Hepatocyte (in vitro differentiated cells): ENCODE measurements around the gene OR2F2. TPM values are rescaled to one million over a fixed set of nuclear protein-coding genes. Genes with fewer than 3 reads are reported as not detected.

Experiments
- DNase-seq: peaks from one replicate; pipeline ENCODE4 v3.0.0-alpha.2; 2016; ENCODE audit warnings: low spot score
- H2AFZ ChIP-seq: fragments of 200-600 bp; sonication (generic); 2 replicates; pipeline ENCODE4 v1.6.0; 2016; ENCODE audit warnings: antibody characterized with exemption, mild to moderate bottlenecking
- H3K27ac ChIP-seq: fragments of 200-600 bp; sonication (generic); 2 replicates; pipeline ENCODE4 v1.5.1; 2016; ENCODE audit warnings: mild to moderate bottlenecking
- H3K27me3 ChIP-seq: fragments of 200-600 bp; sonication (generic); 2 replicates; pipeline ENCODE4 v1.6.1; 2016
- H3K36me3 ChIP-seq: fragments of 200-600 bp; sonication (generic); replicated peaks from 2 replicates; pipeline ENCODE4 v1.5.1; 2016; ENCODE audit warnings: low read depth; ENCODE audit not compliant: insufficient read depth
- H3K4me1 ChIP-seq: fragments of 200-600 bp; sonication (generic); 2 replicates; pipeline ENCODE4 v1.5.1; 2016; ENCODE audit warnings: mild to moderate bottlenecking, moderate library complexity; ENCODE audit not compliant: insufficient read depth
- H3K4me2 ChIP-seq: fragments of 200-600 bp; sonication (generic); 2 replicates; pipeline ENCODE4 v1.6.0; 2016
- H3K4me3 ChIP-seq: fragments of 200-600 bp; sonication (generic); 2 replicates; pipeline ENCODE4 v1.5.1; 2016; ENCODE audit warnings: mild to moderate bottlenecking
- H3K79me2 ChIP-seq: fragments of 200-600 bp; sonication (generic); 2 replicates; pipeline ENCODE4 v1.6.0; 2017; ENCODE audit warnings: mild to moderate bottlenecking
- H3K9me2 ChIP-seq: fragments of 200-600 bp; sonication (generic); replicated peaks from 2 replicates; pipeline ENCODE4 v1.6.0; 2017; ENCODE audit warnings: mild to moderate bottlenecking; ENCODE audit not compliant: insufficient read depth
- H3K9me3 ChIP-seq: fragments of 200-600 bp; sonication (generic); 2 replicates; pipeline ENCODE4 v1.5.1; 2016; ENCODE audit warnings: low read depth, mild to moderate bottlenecking
- H4K20me1 ChIP-seq: fragments of 200-600 bp; sonication (generic); 2 replicates; pipeline ENCODE4 v1.6.0; 2016; ENCODE audit warnings: mild to moderate bottlenecking; ENCODE audit not compliant: insufficient read depth, poor library complexity, severe bottlenecking
- EZH2 ChIP-seq: fragments of 200-600 bp; sonication (generic); IDR thresholded peaks from 2 replicates; pipeline ENCODE4 v1.6.1; 2016; ENCODE audit warnings: antibody characterized with exemption, mild to moderate bottlenecking, borderline replicate concordance
- EZH2phosphoT487 ChIP-seq: fragments of 200-600 bp; sonication (generic); IDR thresholded peaks from one replicate; pipeline ENCODE4 v1.6.1; 2018; ENCODE audit warnings: antibody characterized with exemption, mild to moderate bottlenecking, low read depth, moderate library complexity; ENCODE audit not compliant: unreplicated experiment, severe bottlenecking
- WGBS: methylation state at CpG from one replicate; pipeline ENCODE4 v1.1.6; 2016; ENCODE audit warnings: low lambda C conversion rate; ENCODE audit errors: missing lambda C conversion rate; 5-methylcytosine and 5-hydroxymethylcytosine counted together
- polyA plus RNA-seq: library from polyadenylated mRNA; unstranded; fragments of >200 nt; fragmentation: Nextera tagmentation; extraction: Ambion mirVana; gene quantifications from 2 replicates; pipeline ENCODE4 v1.2.1, GENCODE V29; 2016
- total RNA-seq: library from RNA; depleted of rRNA; stranded (reverse); fragments of >200 nt; gene quantifications from 2 replicates; pipeline ENCODE4 v1.2.3, GENCODE V29; 2014
- TF ChIP-seq, protein P1 (sequence below): fragments of 200-600 bp; sonication (generic); IDR thresholded peaks from 2 replicates; pipeline ENCODE4 v1.5.1; 2016; ENCODE audit warnings: antibody characterized with exemption, mild to moderate bottlenecking; ENCODE audit not compliant: poor library complexity

Gene OR2F2, protein sequence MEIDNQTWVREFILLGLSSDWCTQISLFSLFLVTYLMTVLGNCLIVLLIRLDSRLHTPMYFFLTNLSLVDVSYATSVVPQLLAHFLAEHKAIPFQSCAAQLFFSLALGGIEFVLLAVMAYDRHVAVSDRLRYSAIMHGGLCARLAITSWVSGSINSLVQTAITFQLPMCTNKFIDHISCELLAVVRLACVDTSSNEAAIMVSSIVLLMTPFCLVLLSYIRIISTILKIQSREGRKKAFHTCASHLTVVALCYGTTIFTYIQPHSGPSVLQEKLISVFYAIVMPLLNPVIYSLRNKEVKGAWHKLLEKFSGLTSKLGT
- not detected in 2 replicates for total RNA-seq
- polyA plus RNA-seq = not detected in 2 replicates

DNA sequence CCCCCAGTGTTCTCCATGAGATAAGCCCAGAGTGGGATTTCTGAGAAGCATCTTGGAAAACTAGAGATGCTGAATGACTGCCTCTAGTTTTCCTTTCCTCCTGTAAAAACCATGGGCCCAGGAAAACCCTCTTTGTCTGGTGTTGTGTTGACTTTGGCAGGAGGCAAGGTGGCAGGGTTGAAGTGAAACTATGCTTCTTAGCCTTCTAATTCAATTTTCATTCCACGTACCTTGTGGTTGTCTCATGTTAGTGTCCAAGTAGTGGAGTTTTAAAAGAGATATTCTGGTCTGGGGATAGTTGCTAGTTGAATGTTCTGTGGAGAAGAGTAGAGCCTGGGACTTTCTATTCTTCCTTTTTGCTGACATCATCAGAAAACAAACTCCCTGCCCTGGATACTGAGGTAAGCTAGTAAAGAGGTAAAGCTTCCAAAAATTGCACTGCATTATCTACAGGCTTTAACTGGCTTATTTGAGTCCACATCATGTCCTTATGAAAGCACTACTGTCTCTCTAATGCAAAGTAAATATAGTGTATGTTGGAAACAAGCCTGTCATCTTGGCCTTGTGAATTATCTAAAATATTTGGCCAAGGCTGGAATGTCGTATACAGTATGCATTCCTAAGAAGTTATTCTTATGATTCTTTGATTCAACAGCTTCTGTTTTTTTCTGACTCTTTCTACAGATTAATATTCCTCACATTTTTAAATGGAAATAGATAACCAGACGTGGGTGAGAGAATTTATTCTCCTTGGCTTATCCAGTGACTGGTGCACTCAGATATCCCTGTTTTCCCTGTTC lies at the start of gene OR2F2:
Gene OR2F2, plus strand, starts transcription at position 708 of the 800 bp plus-strand sequence. Its CDS starts 0 bp downstream, at position 708.
- Histone ChIP-seq H3K79me2 (no peaks in the 10 kb centered on the region), H2AFZ (no peak within 1 kb of the TSS), H3K9me3 (no peaks in the 10 kb centered on the region), H3K4me2 (no peak within 1 kb of the TSS), H3K27me3 (no peaks in the 10 kb centered on the region), H3K36me3 (no peaks in the 10 kb centered on the region), H3K27ac (peak within 1 kb of the TSS; percentile 30), H3K4me1 (no peaks in the 10 kb centered on the region), H4K20me1 (no peaks in the 10 kb centered on the region), H3K9me2 (no peaks in the 10 kb centered on the region), H3K4me3 (no peak within 1 kb of the TSS)
- TF ChIP-seq, protein P1, sequence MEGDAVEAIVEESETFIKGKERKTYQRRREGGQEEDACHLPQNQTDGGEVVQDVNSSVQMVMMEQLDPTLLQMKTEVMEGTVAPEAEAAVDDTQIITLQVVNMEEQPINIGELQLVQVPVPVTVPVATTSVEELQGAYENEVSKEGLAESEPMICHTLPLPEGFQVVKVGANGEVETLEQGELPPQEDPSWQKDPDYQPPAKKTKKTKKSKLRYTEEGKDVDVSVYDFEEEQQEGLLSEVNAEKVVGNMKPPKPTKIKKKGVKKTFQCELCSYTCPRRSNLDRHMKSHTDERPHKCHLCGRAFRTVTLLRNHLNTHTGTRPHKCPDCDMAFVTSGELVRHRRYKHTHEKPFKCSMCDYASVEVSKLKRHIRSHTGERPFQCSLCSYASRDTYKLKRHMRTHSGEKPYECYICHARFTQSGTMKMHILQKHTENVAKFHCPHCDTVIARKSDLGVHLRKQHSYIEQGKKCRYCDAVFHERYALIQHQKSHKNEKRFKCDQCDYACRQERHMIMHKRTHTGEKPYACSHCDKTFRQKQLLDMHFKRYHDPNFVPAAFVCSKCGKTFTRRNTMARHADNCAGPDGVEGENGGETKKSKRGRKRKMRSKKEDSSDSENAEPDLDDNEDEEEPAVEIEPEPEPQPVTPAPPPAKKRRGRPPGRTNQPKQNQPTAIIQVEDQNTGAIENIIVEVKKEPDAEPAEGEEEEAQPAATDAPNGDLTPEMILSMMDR = no peak
- TF ChIP-seq EZH2phosphoT487 = no peak
- TF ChIP-seq EZH2 = no peak
- DNase-seq = no peak
- 61% methylated on average over 3 of the region's 3 CpGs for WGBS

DNA sequence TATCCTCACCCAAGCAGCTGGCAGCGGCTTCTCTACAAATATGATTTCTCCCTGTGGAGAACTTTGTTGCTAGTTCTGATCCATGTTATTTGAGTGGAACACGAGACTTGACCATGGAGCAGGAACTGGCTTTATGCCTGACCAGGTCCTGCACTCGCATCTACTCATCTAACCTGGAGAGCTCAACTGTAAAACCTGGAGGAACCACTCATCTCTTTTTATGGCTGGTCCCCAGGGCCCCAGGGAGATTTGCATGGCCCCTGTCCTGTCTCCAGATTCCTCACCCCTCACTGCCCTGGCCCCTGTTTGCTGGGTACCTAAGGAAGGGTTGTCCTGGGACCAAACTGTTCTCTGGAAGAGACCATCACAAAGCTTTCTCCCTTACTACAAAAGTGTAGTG lies 49.1 kb upstream of the OR2F2 start:
- Histone ChIP-seq H2AFZ (no peak overlapping the region), H3K27ac (no peak overlapping the region), H3K27me3 (no peaks in the 10 kb centered on the region), H3K9me2 (no peaks in the 10 kb centered on the region), H3K4me2 (peak overlapping the region; percentile 75), H4K20me1 (peaks cover 7% of the 10 kb centered on the region), H3K36me3 (no peaks in the 10 kb centered on the region), H3K9me3 (no peaks in the 10 kb centered on the region), H3K79me2 (peaks cover 77% of the 10 kb centered on the region), H3K4me1 (peaks cover 20% of the 10 kb centered on the region), H3K4me3 (no peak overlapping the region)
- TF ChIP-seq EZH2phosphoT487 = no peak
- no peak for TF ChIP-seq EZH2
- TF ChIP-seq, protein P1 = no peak
- WGBS = 79% methylated on average over 3 of the region's 3 CpGs
- DNase-seq = no peak

DNA sequence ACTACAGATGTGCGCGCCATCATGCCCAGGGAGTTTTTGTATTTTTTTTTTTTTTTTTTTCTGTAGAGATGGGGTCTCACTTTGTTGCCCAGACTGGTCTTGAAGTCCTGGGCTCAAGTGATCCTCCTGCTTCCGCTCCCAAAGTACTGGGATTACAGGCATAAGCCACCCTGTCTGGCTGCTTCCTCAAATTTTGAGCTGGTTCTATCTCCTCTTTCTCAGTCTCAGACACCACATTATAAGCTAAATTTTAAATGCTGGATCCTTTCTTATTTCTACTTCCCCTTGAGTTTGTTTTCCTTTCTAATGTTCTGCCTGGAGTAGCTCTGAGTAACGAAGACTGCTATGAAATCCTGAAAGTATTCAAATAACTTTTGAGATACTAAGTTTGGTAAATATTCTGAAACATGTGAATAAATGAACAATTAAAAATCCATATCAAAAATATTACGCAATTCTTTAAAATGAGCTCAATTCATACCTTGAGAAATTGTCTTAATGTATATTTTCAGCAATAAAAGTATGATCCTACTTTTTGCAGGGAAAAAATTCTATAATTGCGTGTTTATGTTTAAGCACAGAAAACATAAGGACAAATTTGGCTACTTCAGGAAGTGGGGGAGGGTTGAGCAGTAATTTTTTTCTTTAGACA lies 48.1 kb upstream of the OR2F2 start:
- H3K27me3 ChIP-seq = no peaks in the 10 kb centered on the region
- peaks cover 80% of the 10 kb centered on the region for H3K79me2 ChIP-seq
- DNase-seq = no peak
- no peak overlapping the region for H3K4me3 ChIP-seq
- no peak for TF ChIP-seq EZH2phosphoT487
- H4K20me1 ChIP-seq = no peaks in the 10 kb centered on the region
- H3K9me3 ChIP-seq = no peaks in the 10 kb centered on the region
- H3K4me2 ChIP-seq = no peak overlapping the region
- no peaks in the 10 kb centered on the region for H3K36me3 ChIP-seq
- H3K9me2 ChIP-seq = no peaks in the 10 kb centered on the region
- no peak overlapping the region for H2AFZ ChIP-seq
- H3K4me1 ChIP-seq = peaks cover 12% of the 10 kb centered on the region
- 95% methylated on average over 6 of the region's 6 CpGs for WGBS
- H3K27ac ChIP-seq = no peak overlapping the region

DNA sequence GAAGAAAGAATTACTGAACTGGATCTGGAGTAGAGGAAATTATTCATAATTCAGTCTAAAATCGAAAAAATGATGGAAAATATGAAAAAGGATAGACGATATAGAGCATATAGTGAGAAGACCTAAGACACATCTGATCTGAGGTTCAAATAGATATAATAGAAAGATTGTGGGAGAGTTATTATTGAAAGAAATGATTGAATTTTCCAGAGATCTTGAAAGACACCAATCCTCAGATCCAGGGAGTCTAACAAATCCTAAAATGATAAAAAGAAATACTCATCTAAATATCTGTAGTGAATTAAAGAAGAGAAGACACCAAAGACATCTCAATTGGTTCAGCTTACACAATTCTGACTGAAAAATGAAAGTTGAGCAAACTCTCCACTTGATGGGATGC lies 46.0 kb upstream of the OR2F2 start:
- Histone ChIP-seq H3K9me3 (no peaks in the 10 kb centered on the region), H3K27me3 (no peaks in the 10 kb centered on the region), H4K20me1 (no peaks in the 10 kb centered on the region), H3K79me2 (peaks cover 95% of the 10 kb centered on the region), H3K36me3 (no peaks in the 10 kb centered on the region), H3K4me1 (peaks cover 6% of the 10 kb centered on the region), H3K9me2 (no peaks in the 10 kb centered on the region), H3K4me2 (no peak overlapping the region), H3K27ac (no peak overlapping the region), H3K4me3 (no peak overlapping the region), H2AFZ (no peak overlapping the region)
- WGBS = 99% methylated on average over 2 of the region's 2 CpGs
- TF ChIP-seq EZH2phosphoT487 (no peak), EZH2 (no peak)
- TF ChIP-seq, protein P1 = no peak
- DNase-seq = no peak
